Measurements from ENCODE around the gene PCDHGA8.

GRCh38 chr5:141392429-141393198, at the start of gene PCDHGA8:
- no peak for TF ChIP-seq CTCF (IDR thresholded peaks at IDR 0.05; ENCODE audit: borderline replicate concordance, extremely low read depth, low read length, poor library complexity, severe bottlenecking)
- TF ChIP-seq EZH2 (IDR thresholded peaks at IDR 0.05; ENCODE audit: borderline replicate concordance, low read depth, low read length, severe bottlenecking), result no peak

Data from DND-41 (cell line).